ENCODE measurements around the gene PRR11. TPM values are rescaled to one million over a fixed set of nuclear protein-coding genes. Genes with fewer than 3 reads are reported as not detected.

Gene PRR11
- total and polyA plus RNA-seq, 2 of the 4 experiments (the other 2 are of a cell fraction) = 8.6 to 24.0 TPM

DNA sequence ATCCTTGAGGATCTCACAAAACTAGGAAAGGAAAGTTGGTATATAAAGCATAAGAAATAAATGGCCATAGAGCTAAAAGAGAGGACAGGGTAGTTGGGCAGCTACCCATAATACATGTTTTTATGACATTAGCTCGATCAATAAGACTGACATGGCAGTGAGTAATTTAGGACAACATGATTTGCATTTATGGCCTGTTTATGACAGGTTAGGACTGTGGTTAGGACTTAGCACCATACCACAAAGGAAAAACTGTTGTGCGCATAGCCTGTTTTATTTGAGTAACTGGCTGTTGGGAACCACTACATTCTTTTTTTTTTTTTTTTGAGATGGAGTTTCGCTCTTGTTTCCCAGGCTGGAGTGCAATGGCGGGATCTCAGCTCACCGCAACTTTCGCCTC, 30.9 kb upstream of the PRR11 start:
- H4K8ac ChIP-seq (ENCODE audit: low read depth in 2 of 2, low read length in 2 of 2) = no peak overlapping the region
- POLR2A ChIA-PET (ENCODE audit: unreplicated experiment) = no interaction called here
- H3K4ac ChIP-seq (ENCODE audit: low read depth, low read length) = no peak overlapping the region
- no peak overlapping the region for H2BK20ac ChIP-seq (ENCODE audit: low read depth, low read length)
- peaks cover 23 to 38% of the 10 kb centered on the region in 2 experiments for H3K79me1 ChIP-seq (ENCODE audit: low read depth in 1 of 2, low read length in 2 of 2)
- ATAC-seq (ENCODE audit: low read depth) (no peak), DNase-seq (no peak)
- H4K5ac ChIP-seq (ENCODE audit: low read depth, low read length) = no peak overlapping the region
- intact Hi-C loops (cut with micrococcal nuclease) = no loop called here
- no peak overlapping the region for H3K27ac ChIP-seq (ENCODE audit: insufficient read depth, low read length)
- no peak overlapping the region for H3K23ac ChIP-seq (ENCODE audit: low read depth, low read length)
- peaks cover 3% of the 10 kb centered on the region; the same call in 1 of the 2 replicates for H4K20me1 ChIP-seq (ENCODE audit: insufficient read depth, low read length)
- no peak overlapping the region for H2AK9ac ChIP-seq (replicated peaks; ENCODE audit: low read depth, low read length, poor library complexity)
- H3K14ac ChIP-seq (replicated peaks; ENCODE audit: low read depth, low read length) = no peak overlapping the region
- no peak overlapping the region for H2BK120ac ChIP-seq (ENCODE audit: low read depth, low read length)
- in situ Hi-C loops (cut with MboI; ENCODE audit: low sequenced_read_pairs) = no loop called here
- H3K9me1 ChIP-seq (ENCODE audit: insufficient read depth, low read length) = peaks cover 2% of the 10 kb centered on the region; the same call in 1 of the 2 replicates
- no peak overlapping the region for H2BK15ac ChIP-seq (ENCODE audit: low read depth, low read length)
- H2AK5ac ChIP-seq (ENCODE audit: low read depth, low read length) = no peak overlapping the region
- peaks cover 6% of the 10 kb centered on the region for H3K36me3 ChIP-seq (ENCODE audit: control insufficient read depth, insufficient read depth, low read length)
- no peak overlapping the region for H3K4me2 ChIP-seq (ENCODE audit: low read depth, low read length)
- dilution Hi-C loops (cut with HindIII; ENCODE audit: low sequenced_read_pairs, unreplicated experiment) = no loop called here
- no peak overlapping the region for H3K18ac ChIP-seq (ENCODE audit: low read depth, low read length)
- H2BK5ac ChIP-seq (ENCODE audit: low read depth, low read length, poor library complexity, severe bottlenecking) = no peak overlapping the region
- no peak overlapping the region for H2AFZ ChIP-seq (replicated peaks; ENCODE audit: low read length, poor library complexity)
- WGBS, 2 experiments (ENCODE audit: extremely low coverage in 2 of 2, insufficient read length in 1 of 2) = no CpG with 5 or more reads among the region's 6 CpGs
- TF ChIP-seq CEBPB (IDR thresholded peaks at IDR 0.05; ENCODE audit: low read depth, low read length) = no peak
- TF ChIP-seq FOS (IDR thresholded peaks at IDR 0.05; ENCODE audit: low read depth, low read length) = no peak
- no peak for TF ChIP-seq RFX5 (IDR thresholded peaks at IDR 0.05; ENCODE audit: low read depth, low read length)
- TF ChIP-seq, protein P1, sequence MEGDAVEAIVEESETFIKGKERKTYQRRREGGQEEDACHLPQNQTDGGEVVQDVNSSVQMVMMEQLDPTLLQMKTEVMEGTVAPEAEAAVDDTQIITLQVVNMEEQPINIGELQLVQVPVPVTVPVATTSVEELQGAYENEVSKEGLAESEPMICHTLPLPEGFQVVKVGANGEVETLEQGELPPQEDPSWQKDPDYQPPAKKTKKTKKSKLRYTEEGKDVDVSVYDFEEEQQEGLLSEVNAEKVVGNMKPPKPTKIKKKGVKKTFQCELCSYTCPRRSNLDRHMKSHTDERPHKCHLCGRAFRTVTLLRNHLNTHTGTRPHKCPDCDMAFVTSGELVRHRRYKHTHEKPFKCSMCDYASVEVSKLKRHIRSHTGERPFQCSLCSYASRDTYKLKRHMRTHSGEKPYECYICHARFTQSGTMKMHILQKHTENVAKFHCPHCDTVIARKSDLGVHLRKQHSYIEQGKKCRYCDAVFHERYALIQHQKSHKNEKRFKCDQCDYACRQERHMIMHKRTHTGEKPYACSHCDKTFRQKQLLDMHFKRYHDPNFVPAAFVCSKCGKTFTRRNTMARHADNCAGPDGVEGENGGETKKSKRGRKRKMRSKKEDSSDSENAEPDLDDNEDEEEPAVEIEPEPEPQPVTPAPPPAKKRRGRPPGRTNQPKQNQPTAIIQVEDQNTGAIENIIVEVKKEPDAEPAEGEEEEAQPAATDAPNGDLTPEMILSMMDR (conservative IDR thresholded peaks at IDR 0.05; ENCODE audit: low read depth, low read length) = no peak
- no peak for TF ChIP-seq SMC3 (IDR thresholded peaks at IDR 0.05; ENCODE audit: low read depth, low read length)
- no peak for TF ChIP-seq MAZ (IDR thresholded peaks at IDR 0.05; ENCODE audit: borderline replicate concordance, low read depth, low read length)
- no peak for TF ChIP-seq BHLHE40 (IDR thresholded peaks at IDR 0.05; ENCODE audit: low read depth, low read length)
- no peak for TF ChIP-seq POLR2A (IDR thresholded peaks at IDR 0.05; ENCODE audit: low read depth, low read length)
- TF ChIP-seq NFE2L2 (IDR thresholded peaks at IDR 0.05; ENCODE audit: low read depth, low read length) = no peak
- TF ChIP-seq, protein P2, sequence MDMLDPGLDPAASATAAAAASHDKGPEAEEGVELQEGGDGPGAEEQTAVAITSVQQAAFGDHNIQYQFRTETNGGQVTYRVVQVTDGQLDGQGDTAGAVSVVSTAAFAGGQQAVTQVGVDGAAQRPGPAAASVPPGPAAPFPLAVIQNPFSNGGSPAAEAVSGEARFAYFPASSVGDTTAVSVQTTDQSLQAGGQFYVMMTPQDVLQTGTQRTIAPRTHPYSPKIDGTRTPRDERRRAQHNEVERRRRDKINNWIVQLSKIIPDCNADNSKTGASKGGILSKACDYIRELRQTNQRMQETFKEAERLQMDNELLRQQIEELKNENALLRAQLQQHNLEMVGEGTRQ (IDR thresholded peaks at IDR 0.05; ENCODE audit: low read depth, low read length) = no peak
- no peak for TF ChIP-seq RCOR1 (IDR thresholded peaks at IDR 0.05; ENCODE audit: insufficient replicate concordance, low read length)
- TF ChIP-seq CHD1 (IDR thresholded peaks at IDR 0.05; ENCODE audit: low read depth, low read length) = no peak
- TF ChIP-seq RAD21 (IDR thresholded peaks at IDR 0.05; ENCODE audit: low read length) = no peak
- no peak for TF ChIP-seq MXI1 (IDR thresholded peaks at IDR 0.05; ENCODE audit: borderline replicate concordance, low read depth, low read length)
- no peak for TF ChIP-seq MAFK (IDR thresholded peaks at IDR 0.05; ENCODE audit: low read depth, low read length)
- TF ChIP-seq, protein P3, sequence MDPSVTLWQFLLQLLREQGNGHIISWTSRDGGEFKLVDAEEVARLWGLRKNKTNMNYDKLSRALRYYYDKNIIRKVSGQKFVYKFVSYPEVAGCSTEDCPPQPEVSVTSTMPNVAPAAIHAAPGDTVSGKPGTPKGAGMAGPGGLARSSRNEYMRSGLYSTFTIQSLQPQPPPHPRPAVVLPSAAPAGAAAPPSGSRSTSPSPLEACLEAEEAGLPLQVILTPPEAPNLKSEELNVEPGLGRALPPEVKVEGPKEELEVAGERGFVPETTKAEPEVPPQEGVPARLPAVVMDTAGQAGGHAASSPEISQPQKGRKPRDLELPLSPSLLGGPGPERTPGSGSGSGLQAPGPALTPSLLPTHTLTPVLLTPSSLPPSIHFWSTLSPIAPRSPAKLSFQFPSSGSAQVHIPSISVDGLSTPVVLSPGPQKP (IDR thresholded peaks at IDR 0.05; ENCODE audit: borderline replicate concordance, low read depth, low read length) = no peak
- H3K9ac ChIP-seq (ENCODE audit: low read depth, low read length) = no peak overlapping the region
- no peak overlapping the region for H3K56ac ChIP-seq (ENCODE audit: extremely low read depth, insufficient read depth, low read length)
- no peak overlapping the region for H4K91ac ChIP-seq (ENCODE audit: insufficient read depth, low read depth, low read length)
- H3K4me3 ChIP-seq (ENCODE audit: insufficient read depth, low read depth, low read length) = no peak overlapping the region
- no TSS peak for BruUV-seq (replicated peaks)
- no peaks in the 10 kb centered on the region for H3K9me3 ChIP-seq (ENCODE audit: control insufficient read depth, insufficient read depth, low read length)
- CTCF ChIA-PET = interaction anchor here (0.6 kb wide), 2 partner anchors 9 to 31 kb away, joined by 4 to 9 read pairs; no protein-coding TSS in a partner anchor
- no peaks in the 10 kb centered on the region for H3K4me1 ChIP-seq (ENCODE audit: control insufficient read depth, insufficient read depth, low read length)
- no peaks in the 10 kb centered on the region for H3K27me3 ChIP-seq (ENCODE audit: control insufficient read depth, insufficient read depth, low read length)
